ENCODE data around the gene NTRK1. TPM values are rescaled to one million over a fixed set of nuclear protein-coding genes. Genes with fewer than 3 reads are reported as not detected.

The NTRK1 gene
- total RNA-seq, 1 experiment from 2014 or later: 0.24 TPM

GRCh38 chr1:156856282-156856785 lies 4.3 kb upstream of the NTRK1 start:
- no peaks in the 10 kb centered on the region for H3K9me3 Mint-ChIP-seq
- no peak overlapping the region for H2BK20ac ChIP-seq (ENCODE audit: low read depth, low read length, poor library complexity, severe bottlenecking)
- H3K56ac ChIP-seq (ENCODE audit: insufficient read length, low read depth, low read length): no peak overlapping the region
- H2BK12ac ChIP-seq (ENCODE audit: insufficient read length, low read depth, low read length): no peak overlapping the region
- H3K9ac ChIP-seq (ENCODE audit: extremely low read depth, insufficient read length, low read length): no peak overlapping the region
- H2BK120ac ChIP-seq (ENCODE audit: low read depth, low read length, poor library complexity, severe bottlenecking): no peak overlapping the region
- no peak overlapping the region for H4K5ac ChIP-seq (ENCODE audit: insufficient read length, low read depth, low read length)
- H3K23ac ChIP-seq (ENCODE audit: insufficient read length, low read depth, low read length): no peak overlapping the region
- no peak overlapping the region for H3K4me2 ChIP-seq (ENCODE audit: insufficient read depth, insufficient read length, low read length)
- peaks cover 96% of the 10 kb centered on the region for H3K27me3 Mint-ChIP-seq (ENCODE audit: low read depth)
- H3K27me3 ChIP-seq (ENCODE audit: insufficient read depth, low read length): peaks cover 48% of the 10 kb centered on the region
- H3K9me3 ChIP-seq (ENCODE audit: control insufficient read depth, low read depth, low read length): no peaks in the 10 kb centered on the region
- H3K27ac Mint-ChIP-seq: no peak overlapping the region
- no peak overlapping the region for H2BK15ac ChIP-seq (ENCODE audit: low read depth, low read length)
- H3K4me3 Mint-ChIP-seq: no peak overlapping the region
- no peak overlapping the region for H4K91ac ChIP-seq (ENCODE audit: insufficient read length, low read depth, low read length)
- no peak overlapping the region for H3K18ac ChIP-seq (ENCODE audit: insufficient read length, low read depth, low read length)
- H2AFZ ChIP-seq (ENCODE audit: low read length): no peak overlapping the region
- H3K79me2 ChIP-seq (ENCODE audit: insufficient read depth, low read length): no peaks in the 10 kb centered on the region
- no CpG with 5 or more reads among the region's 3 CpGs for WGBS (ENCODE audit: extremely low coverage, insufficient read length, low lambda C conversion rate)
- H3K23me2 ChIP-seq (ENCODE audit: insufficient read length, low read depth, low read length, poor library complexity, severe bottlenecking): peaks cover 13% of the 10 kb centered on the region
- no peaks in the 10 kb centered on the region for H3K36me3 Mint-ChIP-seq (ENCODE audit: insufficient read depth in 1 of 3, low read depth in 3 of 3)
- H3T11ph ChIP-seq (ENCODE audit: low read length): no peak overlapping the region
- no peak overlapping the region for H4K8ac ChIP-seq (replicated peaks; ENCODE audit: insufficient read length, low read depth, low read length)
- no peaks in the 10 kb centered on the region for H3K79me1 ChIP-seq (ENCODE audit: insufficient read depth, low read depth, low read length, poor library complexity, severe bottlenecking)
- no peak overlapping the region for H3K27ac ChIP-seq (ENCODE audit: insufficient read length, low read depth, low read length)
- H3K4me1 Mint-ChIP-seq: peaks cover 6 to 27% of the 10 kb centered on the region in 2 experiments
- no peak for TF ChIP-seq CTCF (conservative IDR thresholded peaks at IDR 0.05)
- no peak overlapping the region for H2AK5ac ChIP-seq (ENCODE audit: insufficient read length, low read length)
- DNase-seq: no peak
- no peak overlapping the region for H3K14ac ChIP-seq (ENCODE audit: insufficient read depth, low read length)
- H4K20me1 ChIP-seq (ENCODE audit: control insufficient read depth, insufficient read depth, insufficient read length): no peaks in the 10 kb centered on the region
- H3K4me1 ChIP-seq (ENCODE audit: insufficient read depth, low read length): no peaks in the 10 kb centered on the region
- no peak overlapping the region for H2BK5ac ChIP-seq (ENCODE audit: insufficient read length, low read length)
- H3K4ac ChIP-seq (ENCODE audit: low read depth, low read length): no peak overlapping the region

Measured in H9 (cell line).